WTC11 (cell line): Measurements from ENCODE around the gene SIN3A.

Source experiments
- ATF3 ChIP-seq: sonication (generic); formaldehyde crosslinking; conservative IDR thresholded peaks from 2 replicates; pipeline ENCODE4 v1.8.1; 2022; ENCODE audit warnings: mild to moderate bottlenecking, missing genetic modification reagents
- CREB1 ChIP-seq: sonication (generic); formaldehyde crosslinking; IDR thresholded peaks from 2 replicates; pipeline ENCODE4 v1.8.0; 2023; ENCODE audit warnings: mild to moderate bottlenecking, missing genetic modification reagents
- CTCF ChIP-seq: fragments of 200-600 bp; IDR thresholded peaks from 2 replicates; pipeline ENCODE4 v1.8.0; 2022; ENCODE audit warnings: antibody characterized with exemption
- E2F1 ChIP-seq: sonication (generic); formaldehyde crosslinking; IDR thresholded peaks from 2 replicates; pipeline ENCODE4 v1.8.0; 2022; ENCODE audit warnings: mild to moderate bottlenecking, missing genetic modification reagents
- FOXJ3 ChIP-seq: sonication (generic); formaldehyde crosslinking; IDR thresholded peaks from 2 replicates; pipeline ENCODE4 v1.9.0; 2021; ENCODE audit warnings: missing genetic modification reagents, mild to moderate bottlenecking, borderline replicate concordance
- JUN ChIP-seq: sonication (generic); formaldehyde crosslinking; IDR thresholded peaks from 2 replicates; pipeline ENCODE4 v1.8.0; 2023; ENCODE audit warnings: mild to moderate bottlenecking, missing genetic modification reagents
- MAX ChIP-seq: sonication (generic); formaldehyde crosslinking; IDR thresholded peaks from 2 replicates; pipeline ENCODE4 v1.8.0; 2022; ENCODE audit warnings: mild to moderate bottlenecking, missing genetic modification reagents
- SMAD4 ChIP-seq: sonication (generic); formaldehyde crosslinking; IDR thresholded peaks from 2 replicates; pipeline ENCODE4 v1.8.0; 2022; ENCODE audit warnings: mild to moderate bottlenecking, missing genetic modification reagents
- SP1 ChIP-seq: sonication (generic); formaldehyde crosslinking; conservative IDR thresholded peaks from 2 replicates; pipeline ENCODE4 v1.8.1; 2022; ENCODE audit warnings: missing genetic modification reagents
- USF2 ChIP-seq: sonication (generic); formaldehyde crosslinking; IDR thresholded peaks from 2 replicates; pipeline ENCODE4 v1.8.1; 2023; ENCODE audit warnings: mild to moderate bottlenecking, missing genetic modification reagents, moderate library complexity
- ZNF317 ChIP-seq: sonication (generic); formaldehyde crosslinking; IDR thresholded peaks from 2 replicates; pipeline ENCODE4 v1.8.1; 2023; ENCODE audit warnings: low read depth, mild to moderate bottlenecking, moderate library complexity, missing genetic modification reagents, borderline replicate concordance

- TF ChIP-seq E2F1 (CRISPR knock-in tag): no peak
- no peak for TF ChIP-seq CTCF
- TF ChIP-seq USF2: no peak
- TF ChIP-seq MAX: no peak
- TF ChIP-seq ATF3 (CRISPR knock-in tag): no peak
- TF ChIP-seq CREB1 (CRISPR knock-in tag): no peak
- TF ChIP-seq SP1: no peak
- no peak for TF ChIP-seq JUN (CRISPR knock-in tag)
- no peak for TF ChIP-seq FOXJ3 (CRISPR knock-in tag)
- no peak for TF ChIP-seq ZNF317
- no peak for TF ChIP-seq SMAD4
These were observed 8.1 kb upstream of the SIN3A start for GRCh38 chr15:75459581-75459980.
